Measurements from ENCODE around the gene SPON2.

Gene SPON2

GRCh38 chr4:1193206-1194009 is 21.0 kb upstream of the SPON2 start:
- no peak for DNase-seq

GRCh38 chr4:1192493-1193205 is 20.3 kb upstream of the SPON2 start:
- DNase-seq: no peak

GRCh38 chr4:1192091-1192492 is 19.7 kb upstream of the SPON2 start:
- DNase-seq: no peak

- no peak for DNase-seq
These were observed 19.2 kb upstream of the SPON2 start for GRCh38 chr4:1191621-1192020.

DNA sequence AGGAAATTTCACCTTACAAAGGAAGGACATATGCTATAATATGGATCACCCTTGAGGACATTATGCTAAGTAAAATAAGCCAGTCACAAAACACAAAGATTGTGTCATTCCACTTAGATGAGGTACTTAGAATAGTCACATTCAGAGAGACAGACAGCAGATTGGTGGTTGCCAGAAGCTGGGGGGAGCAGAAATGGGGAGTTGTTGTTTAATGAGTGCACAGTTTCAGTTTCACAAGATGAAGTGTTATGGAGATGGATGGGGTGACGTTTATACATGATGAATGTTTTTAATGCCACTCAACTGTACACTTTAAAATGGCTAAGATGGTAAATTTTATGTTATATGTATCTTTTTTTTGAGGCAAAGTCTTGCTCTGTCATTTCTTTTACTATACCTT is 14.8 kb upstream of the SPON2 start:
- DNase-seq: no peak

GRCh38 chr4:1183985-1184773 is 11.8 kb upstream of the SPON2 start:
- no peak for DNase-seq

GRCh38 chr4:1182313-1182712 is 9.9 kb upstream of the SPON2 start:
- DNase-seq: no peak

DNA sequence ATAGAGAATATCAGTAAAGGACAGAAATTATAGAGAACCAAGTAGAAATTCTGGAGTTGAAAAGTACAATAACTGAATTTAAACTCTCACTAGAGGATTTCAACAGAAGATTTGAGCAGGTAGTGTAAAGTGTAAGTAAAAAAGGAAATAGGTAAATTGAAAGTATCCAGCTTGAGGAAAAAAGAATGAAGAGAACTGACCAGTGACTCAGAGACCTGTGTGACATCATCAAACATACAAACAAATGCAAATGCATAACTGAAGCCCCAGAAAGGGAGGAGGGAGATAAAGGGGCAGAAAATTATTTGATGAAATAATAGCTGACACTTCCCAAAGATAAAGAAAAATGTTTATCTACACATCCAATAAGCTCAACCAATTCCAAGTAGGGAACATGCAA is 8.3 kb upstream of the SPON2 start:
- no peak for DNase-seq

DNA sequence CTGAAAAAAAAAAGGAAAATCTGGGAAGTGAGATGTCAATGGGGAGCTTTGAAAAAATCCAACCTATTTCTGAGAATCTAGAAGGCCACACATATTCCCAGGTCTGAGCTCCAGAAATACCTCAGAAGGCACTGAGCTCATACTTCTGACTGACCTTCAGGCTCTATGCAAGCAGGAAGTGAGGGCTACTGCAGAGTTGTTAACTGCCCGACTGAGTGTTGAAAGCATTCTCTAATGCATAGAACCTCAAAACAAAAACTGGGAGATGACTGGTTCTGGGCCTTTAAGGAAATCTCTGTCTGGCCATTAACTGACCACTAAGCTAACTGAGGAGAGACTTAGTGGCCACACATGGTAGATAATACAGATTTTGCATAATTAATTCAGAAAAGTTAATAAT is 7.6 kb upstream of the SPON2 start:
- no peak for DNase-seq

DNA sequence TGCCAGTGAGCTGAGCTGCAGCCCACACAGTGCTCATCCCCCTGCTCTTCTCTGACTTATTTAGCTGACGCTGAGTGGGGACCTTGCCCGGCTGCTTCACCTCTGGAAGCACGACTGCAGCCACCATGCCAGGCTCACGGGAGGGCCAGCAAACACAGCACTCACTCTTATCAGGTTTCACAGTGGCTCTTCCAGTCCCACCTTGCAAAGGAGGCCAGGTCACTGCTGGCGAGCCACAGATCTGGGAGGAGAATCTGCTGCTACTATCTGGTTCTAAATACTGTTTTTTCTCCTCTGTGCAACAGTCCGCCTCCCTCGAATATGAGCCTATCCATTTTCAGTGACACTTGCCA is 6.7 kb upstream of the SPON2 start:
- DNase-seq: no peak

DNA sequence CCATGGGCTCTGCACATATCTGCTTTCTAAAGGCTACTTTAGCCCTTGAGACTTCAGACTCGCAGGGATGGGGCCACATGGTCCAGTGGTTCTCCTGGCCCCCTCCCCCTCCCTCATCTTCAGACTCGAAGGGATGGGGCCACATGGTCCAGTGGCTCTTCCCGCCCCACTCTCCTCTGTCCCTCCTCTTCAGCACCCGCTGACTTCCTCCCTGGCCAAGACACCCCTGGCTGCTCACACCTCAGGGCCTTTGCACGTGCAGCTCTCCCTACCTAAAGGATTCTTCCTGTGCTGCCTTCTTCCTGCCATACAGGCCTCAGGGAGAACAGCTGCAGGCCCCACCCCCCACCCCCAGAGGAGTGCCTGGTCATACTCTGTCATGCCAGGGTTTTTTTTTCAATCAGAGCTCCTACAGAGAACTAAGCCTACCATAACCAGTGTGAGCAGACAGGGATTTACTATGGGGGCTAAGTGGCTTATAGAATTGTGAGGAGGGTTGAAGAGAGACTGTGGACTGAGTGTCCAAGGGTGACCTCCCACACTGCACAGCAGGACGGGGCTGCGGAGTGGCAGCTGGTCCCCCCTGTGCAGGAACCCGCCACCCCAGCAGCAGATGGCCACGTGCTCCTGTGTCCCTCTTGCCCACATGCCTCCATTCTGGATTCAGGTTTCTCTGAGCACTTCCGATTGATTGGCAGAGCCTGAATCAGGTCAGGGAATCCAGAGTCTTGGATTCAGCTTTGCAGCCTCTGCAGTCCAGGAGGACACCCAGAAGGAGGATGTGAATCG is 6.1 kb upstream of the SPON2 start:
- DNase-seq: no peak

GRCh38 chr4:1177274-1178141 is 5.1 kb upstream of the SPON2 start:
- no peak for DNase-seq

DNA sequence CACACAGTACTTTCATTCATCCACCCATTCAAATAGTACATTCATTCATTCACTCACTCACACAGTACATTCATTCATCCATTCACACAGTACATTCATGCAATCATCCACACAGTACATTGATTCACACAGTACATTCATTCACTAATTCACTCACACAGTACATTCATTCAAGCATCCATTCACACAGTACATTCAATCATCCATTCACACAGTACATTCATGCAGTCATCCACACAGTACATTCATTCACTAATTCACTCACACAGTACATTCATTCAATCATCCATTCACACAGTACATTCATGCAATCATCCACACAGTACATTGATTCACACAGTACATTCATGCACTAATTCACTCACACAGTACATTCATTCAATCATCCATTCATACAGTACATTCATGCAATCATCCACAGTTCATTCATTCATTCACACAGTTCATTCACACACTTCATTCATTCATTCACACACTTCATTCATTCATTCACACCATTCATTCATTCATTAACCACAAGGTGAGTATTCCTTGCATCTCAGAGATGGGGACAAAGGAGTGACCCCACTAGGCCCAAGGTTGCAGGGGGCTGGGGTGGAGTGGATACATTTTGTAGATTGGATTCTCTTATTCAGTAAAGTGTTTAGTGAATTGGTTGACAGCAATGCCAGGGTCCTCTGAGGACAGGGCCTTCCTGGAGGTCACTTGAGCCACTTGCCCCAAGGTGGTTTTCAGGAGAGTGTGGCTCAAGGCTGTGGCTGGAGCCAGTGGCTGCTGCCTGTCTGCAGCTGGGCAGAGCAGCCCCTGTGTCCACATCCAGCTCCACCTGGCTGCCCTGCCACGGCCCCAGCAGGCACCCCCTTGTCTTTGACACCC is 4.3 kb upstream of the SPON2 start:
- DNase-seq: no peak

DNA sequence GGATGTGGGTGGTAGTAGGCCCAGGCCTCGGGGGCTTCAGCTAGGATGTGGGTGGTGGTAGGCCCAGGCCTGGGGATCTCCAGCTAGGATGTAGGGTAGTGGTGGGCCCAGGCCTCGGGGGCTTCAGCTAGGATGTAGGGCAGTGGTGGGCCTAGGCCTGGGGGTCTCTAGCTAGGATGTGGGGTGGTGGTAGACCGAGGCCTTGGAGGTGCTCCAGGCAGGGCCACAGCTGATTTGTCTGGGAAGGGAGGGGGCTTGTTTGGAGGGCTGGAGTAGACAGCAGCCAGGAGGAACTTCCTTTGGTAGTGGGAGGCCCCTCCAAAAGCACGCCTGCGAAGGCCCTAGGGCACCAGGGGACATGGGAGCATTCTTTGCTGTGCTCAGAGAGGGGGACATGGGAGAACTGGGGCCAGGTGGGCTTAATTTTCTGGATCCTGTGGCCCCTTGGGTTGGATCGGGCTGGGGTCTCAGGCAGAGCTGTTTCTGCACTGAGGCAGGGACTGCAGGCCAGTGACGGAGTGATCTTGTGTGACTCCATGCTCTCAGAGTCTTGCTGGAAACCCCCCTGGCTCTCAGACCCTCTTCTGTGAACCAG is 3.3 kb upstream of the SPON2 start:
- no peak for DNase-seq

GRCh38 chr4:1174941-1175634 is 2.7 kb upstream of the SPON2 start:
- no peak for DNase-seq

DNA sequence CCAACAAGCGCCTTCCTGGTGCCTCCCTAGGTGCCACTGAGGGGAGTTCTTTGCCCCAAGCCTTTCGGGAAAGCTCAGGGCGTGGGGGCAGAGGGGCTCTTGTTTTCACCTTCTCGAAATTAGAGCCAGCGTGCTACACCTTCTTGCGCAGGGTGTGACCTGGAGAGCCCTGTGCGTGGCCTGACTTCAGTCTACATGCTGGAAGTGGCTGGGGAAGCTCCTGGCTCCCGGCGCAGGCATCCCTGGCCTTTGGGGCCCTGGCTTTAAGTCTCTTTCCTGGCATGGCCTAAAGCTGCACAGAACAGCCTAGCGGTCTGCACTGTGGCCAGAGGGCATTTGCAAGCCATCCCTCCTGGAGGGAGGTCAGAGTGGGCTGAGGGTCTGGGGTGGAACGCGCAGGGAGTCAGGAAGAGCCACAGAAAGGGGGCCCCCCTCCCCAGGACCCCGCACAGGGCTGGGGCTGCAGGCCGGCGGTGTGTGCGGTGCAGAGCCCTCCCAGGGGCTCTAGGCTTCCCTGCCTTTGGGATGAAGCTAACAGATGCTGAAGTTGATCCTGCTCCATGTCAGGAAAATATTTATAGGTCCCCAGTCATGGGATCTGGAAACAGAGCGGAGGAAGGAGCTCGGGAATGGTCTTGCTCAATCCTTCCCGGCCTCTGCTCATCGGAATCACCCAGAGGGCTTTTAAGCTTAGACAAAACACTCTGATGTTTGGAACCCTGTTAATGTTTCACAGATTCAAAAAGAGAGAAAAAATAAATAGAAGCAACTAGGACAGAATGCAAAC is 781 bp upstream of the SPON2 start:
- no peak for DNase-seq

DNA sequence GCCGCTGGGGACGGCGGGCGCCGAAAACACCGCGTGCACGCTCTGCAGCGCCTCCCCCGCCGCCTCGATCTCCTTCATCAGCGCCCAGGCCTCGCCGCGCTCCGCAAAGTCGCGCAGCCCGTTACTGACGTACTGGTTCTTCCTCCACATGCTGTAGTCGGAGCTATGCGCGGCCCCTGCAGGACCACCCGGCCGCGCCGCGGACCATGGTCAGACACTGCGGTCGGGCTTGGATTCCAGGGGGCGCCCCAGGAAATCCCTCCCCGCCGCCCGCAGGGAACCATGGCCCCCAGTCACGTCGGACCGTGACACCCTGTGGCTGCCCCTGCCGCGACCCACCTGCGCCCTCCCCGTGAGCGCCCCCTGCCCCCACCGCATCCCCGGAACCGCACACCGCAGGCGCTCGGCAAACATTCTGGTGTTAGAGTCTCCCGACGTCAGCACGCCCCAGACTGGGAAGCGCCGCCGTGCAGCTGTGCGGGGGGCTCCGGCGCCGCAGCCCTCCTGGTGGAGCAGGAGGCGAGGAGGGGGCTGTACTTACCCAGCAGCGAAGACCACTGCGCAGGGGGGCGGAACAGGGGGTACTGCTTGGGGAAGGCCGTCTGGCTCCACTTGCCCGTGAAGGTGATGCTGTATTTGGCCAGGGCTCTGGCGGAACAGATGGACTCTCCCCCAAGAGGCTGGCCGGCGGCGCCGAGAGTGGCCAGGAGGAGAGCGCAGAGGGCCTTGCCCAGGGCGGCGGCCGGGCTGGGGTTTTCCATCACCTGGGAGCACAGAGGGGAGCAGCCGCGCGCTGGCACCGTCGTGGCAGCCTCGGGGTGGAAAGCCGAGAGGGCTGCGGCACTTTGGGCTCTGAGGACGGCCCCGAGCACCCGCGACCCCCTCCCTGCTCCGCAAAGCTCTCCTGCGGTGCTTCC is 814 bp downstream of the SPON2 start:
- DNase-seq: no peak

- no peak for DNase-seq
These were observed 1.4 kb downstream of the SPON2 start for GRCh38 chr4:1170976-1171310.
